22Rv1 (cell line): ENCODE results near the gene DTNBP1.

Source experiments
- H3K27ac ChIP-seq: fragments of 450-650 bp; 2 replicates; pipeline ENCODE4 v1.5.1; 2017
- ZFX ChIP-seq: fragments of 450-650 bp; IDR thresholded peaks from 2 replicates; pipeline ENCODE4 v1.6.1; 2017; ENCODE audit warnings: antibody characterized with exemption, borderline replicate concordance
- TF ChIP-seq, protein P1 (sequence below): fragments of 450-650 bp; IDR thresholded peaks from 2 replicates; pipeline ENCODE4 v1.5.1; 2017; ENCODE audit warnings: mild to moderate bottlenecking

Gene DTNBP1

GRCh38 chr6:15602154-15602553 is 60.7 kb downstream of the DTNBP1 start:
- no peak overlapping the region for H3K27ac ChIP-seq
- no peak for TF ChIP-seq ZFX
- TF ChIP-seq, protein P1, sequence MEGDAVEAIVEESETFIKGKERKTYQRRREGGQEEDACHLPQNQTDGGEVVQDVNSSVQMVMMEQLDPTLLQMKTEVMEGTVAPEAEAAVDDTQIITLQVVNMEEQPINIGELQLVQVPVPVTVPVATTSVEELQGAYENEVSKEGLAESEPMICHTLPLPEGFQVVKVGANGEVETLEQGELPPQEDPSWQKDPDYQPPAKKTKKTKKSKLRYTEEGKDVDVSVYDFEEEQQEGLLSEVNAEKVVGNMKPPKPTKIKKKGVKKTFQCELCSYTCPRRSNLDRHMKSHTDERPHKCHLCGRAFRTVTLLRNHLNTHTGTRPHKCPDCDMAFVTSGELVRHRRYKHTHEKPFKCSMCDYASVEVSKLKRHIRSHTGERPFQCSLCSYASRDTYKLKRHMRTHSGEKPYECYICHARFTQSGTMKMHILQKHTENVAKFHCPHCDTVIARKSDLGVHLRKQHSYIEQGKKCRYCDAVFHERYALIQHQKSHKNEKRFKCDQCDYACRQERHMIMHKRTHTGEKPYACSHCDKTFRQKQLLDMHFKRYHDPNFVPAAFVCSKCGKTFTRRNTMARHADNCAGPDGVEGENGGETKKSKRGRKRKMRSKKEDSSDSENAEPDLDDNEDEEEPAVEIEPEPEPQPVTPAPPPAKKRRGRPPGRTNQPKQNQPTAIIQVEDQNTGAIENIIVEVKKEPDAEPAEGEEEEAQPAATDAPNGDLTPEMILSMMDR = no peak

DNA sequence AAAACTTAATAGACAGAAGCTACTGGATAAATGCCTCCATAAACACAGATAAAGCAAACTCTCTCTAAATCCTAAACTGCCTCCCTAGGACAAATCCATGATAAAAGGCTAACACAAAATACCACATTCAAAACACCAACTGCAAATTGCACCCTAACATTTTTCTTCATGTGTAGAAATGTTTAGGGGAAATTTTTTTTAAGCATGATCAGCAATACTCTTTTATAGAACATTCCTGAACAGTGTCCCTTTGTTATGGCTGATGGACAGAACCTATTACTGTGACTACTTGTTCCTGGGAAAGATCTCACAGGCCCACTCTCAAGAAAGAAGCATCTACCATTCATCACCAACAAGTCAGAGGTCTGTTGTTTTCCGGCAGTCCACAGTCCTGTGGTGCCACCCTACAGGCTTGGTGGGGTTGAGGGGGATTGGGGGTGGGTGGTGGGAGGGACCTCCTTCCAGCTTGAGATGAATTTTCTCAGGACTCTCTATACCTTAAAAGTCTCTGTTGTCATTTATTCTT is 64.5 kb downstream of the DTNBP1 start:
- H3K27ac ChIP-seq = no peak overlapping the region
- TF ChIP-seq, protein P1 = no peak
- TF ChIP-seq ZFX = no peak

DNA sequence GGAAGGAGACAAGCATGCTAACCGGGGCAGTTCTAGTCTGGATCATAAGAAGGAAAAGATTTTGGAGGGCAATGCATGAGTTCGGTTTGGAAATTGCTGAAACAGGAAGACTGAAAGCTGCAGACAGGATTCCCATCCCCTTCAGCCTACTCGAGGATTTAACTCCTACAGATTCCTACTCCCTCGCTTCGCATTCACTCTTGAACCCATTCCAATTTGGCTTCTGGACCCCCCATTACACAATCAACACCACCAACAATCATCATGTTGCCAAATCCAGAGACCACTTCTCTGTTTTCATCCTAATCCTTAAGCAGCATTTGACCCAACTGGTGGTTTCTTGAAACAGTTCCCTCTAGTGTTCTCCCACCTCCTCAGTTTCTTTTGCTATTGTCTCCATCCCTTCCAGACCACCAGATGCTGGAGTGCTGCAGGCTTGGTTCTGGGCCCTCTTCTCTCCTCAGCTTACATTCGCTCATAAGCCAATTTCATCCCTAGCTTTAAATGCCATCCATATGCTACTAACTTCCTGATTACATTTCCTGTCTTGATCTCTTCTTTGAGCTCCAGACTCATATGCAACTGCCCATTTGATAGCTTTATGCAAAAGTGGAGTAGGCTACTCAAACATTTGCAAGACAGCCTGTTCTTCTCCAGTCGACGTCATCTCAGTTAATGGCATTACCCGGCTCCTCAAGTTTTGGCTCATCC is 66.5 kb downstream of the DTNBP1 start:
- no peak overlapping the region for H3K27ac ChIP-seq

DNA sequence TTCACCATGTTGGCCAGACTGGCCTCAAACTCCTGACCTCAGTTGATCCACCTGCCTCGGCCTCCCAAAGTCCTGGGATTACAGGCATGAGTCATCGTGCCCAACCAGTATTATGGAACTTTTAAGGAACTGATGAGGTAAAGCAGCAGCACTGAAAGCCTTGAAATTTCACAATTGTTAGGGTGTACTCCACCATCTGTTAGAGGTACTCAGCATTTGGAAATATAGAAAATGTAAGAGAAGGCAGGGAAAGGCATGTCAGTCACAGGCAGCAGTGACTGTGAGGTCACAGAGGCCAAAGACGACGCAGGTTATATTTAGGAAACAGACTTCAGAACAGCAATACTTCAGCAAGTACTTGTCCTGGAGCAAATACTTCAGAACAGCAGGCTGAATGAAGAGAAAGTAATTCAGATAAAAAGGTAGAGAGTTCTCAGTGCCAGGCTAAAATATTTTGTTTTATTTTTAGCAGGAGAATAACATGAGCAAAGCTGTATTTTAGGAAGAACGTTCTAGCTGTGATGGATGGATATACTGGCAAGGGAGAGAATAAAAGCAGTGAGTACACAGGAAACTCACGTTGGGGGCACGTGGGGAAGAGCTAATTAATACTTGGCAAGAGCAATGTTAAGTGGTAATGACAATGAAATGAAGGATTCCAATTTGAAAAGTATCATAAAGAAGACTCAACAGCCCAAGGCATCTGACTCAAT is 67.2 kb downstream of the DTNBP1 start:
- no peak for TF ChIP-seq ZFX
- TF ChIP-seq, protein P1 = no peak
- no peak overlapping the region for H3K27ac ChIP-seq

More for the DNA sequence above, 66.5 kb downstream of the DTNBP1 start:
- TF ChIP-seq ZFX = no peak
- TF ChIP-seq, protein P1 = no peak

DNA sequence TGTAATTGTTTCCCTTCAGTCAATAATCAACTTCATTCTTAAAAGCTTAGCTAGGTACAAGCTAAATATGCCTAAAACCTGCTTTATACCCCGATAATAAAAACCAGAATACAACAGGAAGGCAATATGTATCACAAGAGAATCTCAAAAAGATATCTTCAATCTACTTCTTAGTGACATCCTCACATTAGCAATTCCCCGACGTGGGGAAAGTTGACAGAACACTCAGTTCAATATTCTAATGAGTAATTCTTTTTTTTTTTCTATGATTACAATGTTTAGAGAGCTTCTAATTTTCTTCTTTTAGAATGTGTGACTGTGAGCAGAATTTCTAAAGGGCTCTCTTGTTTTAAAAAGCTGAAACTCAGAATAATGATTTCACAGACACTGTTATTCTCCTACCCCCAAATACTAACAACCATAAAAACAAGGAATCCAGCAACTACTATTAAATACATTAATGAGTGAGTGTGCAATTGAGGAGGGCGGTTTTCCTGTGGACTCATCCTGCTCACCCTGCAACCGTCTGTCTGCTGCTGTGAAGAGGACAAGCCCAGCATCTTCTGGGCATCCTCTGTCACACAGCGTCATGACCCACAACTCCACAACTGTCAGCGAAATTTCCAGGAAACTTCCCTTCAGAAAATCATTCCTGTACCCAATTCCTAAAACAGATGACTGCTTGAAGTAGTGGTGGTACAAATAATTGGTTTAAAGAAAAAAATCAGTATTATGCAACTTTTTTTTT is 68.1 kb downstream of the DTNBP1 start:
- TF ChIP-seq ZFX = no peak
- TF ChIP-seq, protein P1 = no peak
- no peak overlapping the region for H3K27ac ChIP-seq

GRCh38 chr6:15593798-15594197 is 69.0 kb downstream of the DTNBP1 start:
- TF ChIP-seq ZFX = no peak
- TF ChIP-seq, protein P1 = no peak
- no peak overlapping the region for H3K27ac ChIP-seq

DNA sequence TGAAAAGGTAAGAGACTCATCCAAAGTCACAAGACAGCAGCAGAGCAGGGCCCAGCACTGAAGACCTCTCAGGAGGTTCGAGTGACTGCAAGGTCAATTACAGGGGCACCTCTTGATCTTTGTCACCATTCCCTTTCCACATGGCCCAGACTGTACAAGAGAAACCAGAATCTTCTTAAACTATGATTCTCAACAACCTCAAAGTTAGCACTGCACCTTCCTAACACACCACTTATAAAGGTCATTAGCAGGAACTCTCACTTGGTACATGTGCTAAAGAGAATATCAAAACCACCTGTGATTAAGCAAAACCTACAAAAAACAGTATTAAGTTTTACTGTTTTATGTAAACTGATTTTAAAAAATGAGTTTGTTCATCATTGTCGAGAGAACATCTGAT is 70.2 kb downstream of the DTNBP1 start:
- no peak overlapping the region for H3K27ac ChIP-seq
- TF ChIP-seq, protein P1 = no peak
- TF ChIP-seq ZFX = no peak
